ENCODE data around the gene SYN1.
A peak's percentile ranks its signal among the peaks of the same experiment; 100 is the strongest.

SYN1 gene

GRCh38 chrX:47658301-47658683 is 38.6 kb upstream of the SYN1 start:
- peak overlapping the region; percentile 71 for H3K4me3 ChIP-seq (replicated peaks; ENCODE audit: low read depth, low read length)
- TF ChIP-seq CTCF (IDR thresholded peaks at IDR 0.05; ENCODE audit: low read length, missing control alignments) = no peak
- DNase-seq (ENCODE audit: low read depth) = no peak

- H3K4me3 ChIP-seq (replicated peaks; ENCODE audit: low read depth, low read length) = peak overlapping the region; percentile 46
- no peak for TF ChIP-seq CTCF (IDR thresholded peaks at IDR 0.05; ENCODE audit: low read length, missing control alignments)
- no peak for DNase-seq (ENCODE audit: low read depth)
Measured at GRCh38 chrX:47651043-47651905, 31.6 kb upstream of the SYN1 start.

GRCh38 chrX:47650164-47651042 is 30.7 kb upstream of the SYN1 start, which contains the start of gene ELK1:
Gene ELK1, minus strand, starts transcription at chrX:47650563. Its CDS starts 9,122 bp downstream, at chrX:47641441.
- peak; percentile 98 for DNase-seq (ENCODE audit: low read depth)
- no peak for TF ChIP-seq CTCF (IDR thresholded peaks at IDR 0.05; ENCODE audit: low read length, missing control alignments)
- peak within 1 kb of the TSS; percentile 66 for H3K4me3 ChIP-seq (replicated peaks; ENCODE audit: low read depth, low read length)

GRCh38 chrX:47649781-47650163 is 30.1 kb upstream of the SYN1 start:
- TF ChIP-seq CTCF (IDR thresholded peaks at IDR 0.05; ENCODE audit: low read length, missing control alignments) = no peak
- peak overlapping the region; percentile 66 for H3K4me3 ChIP-seq (replicated peaks; ENCODE audit: low read depth, low read length)
- DNase-seq (ENCODE audit: low read depth) = no peak

GRCh38 chrX:47649271-47649670 is 29.6 kb upstream of the SYN1 start:
- no peak for TF ChIP-seq CTCF (IDR thresholded peaks at IDR 0.05; ENCODE audit: low read length, missing control alignments)
- peak overlapping the region; percentile 66 for H3K4me3 ChIP-seq (replicated peaks; ENCODE audit: low read depth, low read length)
- no peak for DNase-seq (ENCODE audit: low read depth)

GRCh38 chrX:47648376-47648775 is 28.7 kb upstream of the SYN1 start:
- no peak for TF ChIP-seq CTCF (IDR thresholded peaks at IDR 0.05; ENCODE audit: low read length, missing control alignments)
- H3K4me3 ChIP-seq (replicated peaks; ENCODE audit: low read depth, low read length) = peak overlapping the region; percentile 66
- no peak for DNase-seq (ENCODE audit: low read depth)
